ENCODE results near the gene AHDC1.

- no peak for TF ChIP-seq CTCF (conservative IDR thresholded peaks at IDR 0.05 in 1 of 2, IDR thresholded peaks at IDR 0.05 in 1 of 2; ENCODE audit: low read depth in 1 of 2, low read length in 2 of 2)
- no peak for TF ChIP-seq EZH2 (IDR thresholded peaks at IDR 0.05; ENCODE audit: low read length, missing control alignments)
Measured at GRCh38 chr1:27571439-27572018, 32.4 kb downstream of the AHDC1 start.

Data from fibroblast of lung (primary cell).